Measurements from ENCODE around the gene TMEM185A. TPM values are rescaled to one million over a fixed set of nuclear protein-coding genes. Genes with fewer than 3 reads are reported as not detected.

The TMEM185A gene
- total RNA-seq, 1 donor from 2014 or later: 17.2 TPM

Other genes starting within 250 kb of the TMEM185A start
- gene IDS, start 126.5 kb downstream of the TMEM185A start, total RNA-seq: 40.4 and 43.7 TPM in 2 replicates
- gene EOLA1, start 90.8 kb downstream of the TMEM185A start, total RNA-seq: 25.2 and 28.9 TPM in 2 replicates
- gene HSFX3, start 81.9 kb downstream of the TMEM185A start, total RNA-seq: 0.27 TPM in 1 of 2 replicates, not detected in the other
- not detected in 2 replicates for gene MAGEA9B, start 44.3 kb downstream of the TMEM185A start, total RNA-seq
- gene HSFX2, start 36.5 kb downstream of the TMEM185A start, total RNA-seq: 0.23 TPM in 1 of 2 replicates, not detected in the other
- gene MAGEA11, start 80.3 kb upstream of the TMEM185A start, total RNA-seq: not detected in 2 replicates
- 0.57 and 1.2 TPM in 2 replicates for gene HSFX1, start 142.3 kb upstream of the TMEM185A start, total RNA-seq
- not detected in 2 replicates for gene MAGEA9, start 150.1 kb upstream of the TMEM185A start, total RNA-seq
- not detected in 2 replicates for gene MAGEA8, start 249.4 kb upstream of the TMEM185A start, total RNA-seq